Smooth muscle cell of the brain vasculature (primary cell): Measurements from ENCODE around the gene TP53.
"Not testable (repeated sequence)": the region's sequence is repeated elsewhere in the genome, so short reads cannot be mapped to it uniquely, and the experiment has no call there.

Experiments
- DNase-seq: peaks from one replicate; pipeline ENCODE4 v3.0.0-alpha.2; 2012; ENCODE audit warnings: low read depth, low spot score

Gene TP53

DNA sequence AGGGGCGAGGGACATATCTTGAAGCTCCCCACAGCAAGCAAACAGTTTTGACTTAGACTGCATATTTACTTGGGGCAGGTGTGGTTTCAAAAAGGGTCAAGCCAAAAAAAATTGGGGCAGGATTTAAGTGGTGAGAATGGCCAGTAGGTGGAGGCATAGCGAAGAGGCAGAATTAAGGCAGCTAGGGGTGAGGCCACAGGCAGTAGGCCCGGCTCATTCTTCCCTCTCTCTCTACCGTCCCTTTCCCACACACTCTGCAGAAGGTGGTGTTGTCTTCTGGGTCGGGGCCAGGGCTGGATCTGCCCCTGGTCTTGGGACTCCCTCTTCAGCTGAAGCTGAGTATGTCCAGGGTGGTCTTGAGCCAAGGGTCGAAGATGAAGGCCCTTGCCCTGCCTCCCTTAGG, 54.8 kb downstream of the TP53 start:
- DNase-seq: no peak

DNA sequence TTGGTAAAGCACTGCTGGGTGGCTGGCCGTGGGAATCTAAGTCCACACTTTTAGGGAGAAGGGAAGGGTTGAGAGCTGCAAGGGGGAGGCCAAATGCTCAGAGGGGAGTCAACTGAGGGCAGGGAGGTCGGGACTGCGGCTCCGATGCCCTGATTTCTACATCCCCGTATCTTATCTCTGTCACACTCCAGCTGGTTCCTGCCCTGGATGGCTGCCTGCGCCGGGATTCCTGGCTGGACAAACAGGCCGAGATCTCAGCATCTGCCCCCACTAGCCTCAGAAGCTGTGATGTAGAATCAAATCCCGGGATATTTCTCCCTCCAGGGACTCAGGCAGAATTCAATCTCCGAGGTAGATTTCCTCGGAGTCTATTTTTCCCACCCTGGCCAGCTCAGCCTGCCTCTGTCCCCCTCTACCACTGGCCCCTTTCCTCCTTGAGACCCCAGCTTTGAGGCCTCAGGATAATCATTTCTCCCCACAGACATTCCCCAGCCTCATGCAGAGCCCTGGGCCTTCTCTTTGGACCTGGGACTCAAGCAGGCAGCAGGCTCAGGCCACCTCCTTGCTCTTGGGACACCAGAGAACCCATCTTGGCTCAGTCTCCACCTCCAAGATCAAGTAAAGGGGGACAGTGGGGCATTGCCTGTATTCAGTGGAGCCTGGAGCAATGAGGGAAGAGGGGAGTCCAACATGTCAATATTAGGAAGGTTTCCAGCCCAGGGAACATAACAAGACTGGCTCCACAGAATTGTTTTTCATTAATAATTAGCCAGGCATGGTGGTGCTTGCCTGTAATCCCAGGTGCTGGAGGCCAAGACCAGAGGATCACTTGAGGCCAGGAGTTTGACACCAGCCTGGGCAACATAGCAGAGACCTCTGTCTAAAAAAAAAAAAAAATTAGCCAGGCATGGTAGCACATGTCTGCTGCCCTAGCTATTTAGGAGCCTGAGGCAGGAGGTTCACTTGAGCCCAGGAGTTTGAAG, 55.6 kb downstream of the TP53 start:
- DNase-seq: no peak

DNA sequence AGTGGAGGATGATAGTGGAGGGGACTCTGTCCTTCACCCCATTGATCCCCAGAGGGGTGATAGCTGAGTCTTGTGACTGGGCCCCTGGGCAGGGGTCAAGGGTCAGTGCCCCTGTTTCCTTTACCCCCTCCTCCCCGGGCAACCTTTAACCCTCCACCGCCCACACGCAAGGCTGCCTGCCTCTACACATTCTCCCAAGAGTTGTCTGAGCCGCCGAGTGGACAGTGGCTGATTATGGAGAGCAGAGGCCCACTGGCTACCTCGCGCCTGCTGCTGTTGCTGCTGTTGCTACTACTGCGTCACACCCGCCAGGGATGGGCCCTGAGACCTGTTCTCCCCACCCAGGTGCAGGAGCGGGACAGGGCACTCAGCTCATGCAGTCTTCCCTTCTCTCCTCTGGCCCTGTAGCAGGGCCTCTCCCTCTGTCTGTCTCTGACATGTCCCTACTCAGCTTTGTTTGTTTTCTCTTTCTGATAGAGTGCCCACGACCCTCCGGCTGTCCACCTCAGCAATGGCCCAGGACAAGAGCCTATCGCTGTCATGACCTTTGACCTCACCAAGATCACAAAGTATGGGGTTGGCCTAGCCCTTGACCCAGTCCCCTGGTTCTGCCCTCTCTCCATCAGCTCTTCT, 57.2 kb downstream of the TP53 start, which contains the start of gene SHBG:
SHBG (plus strand) TSS at position 197 of the 633 bp plus-strand sequence; CDS start at position 235, 38 bp downstream.
- DNase-seq: no peak

GRCh38 chr17:7627250-7628121, 59.8 kb downstream of the TP53 start, which contains the start of gene SAT2:
TSS of gene SAT2 (minus strand) at chr17:7627821. CDS start at chr17:7627635, 186 bp downstream.
- DNase-seq: peak; percentile 91

DNA sequence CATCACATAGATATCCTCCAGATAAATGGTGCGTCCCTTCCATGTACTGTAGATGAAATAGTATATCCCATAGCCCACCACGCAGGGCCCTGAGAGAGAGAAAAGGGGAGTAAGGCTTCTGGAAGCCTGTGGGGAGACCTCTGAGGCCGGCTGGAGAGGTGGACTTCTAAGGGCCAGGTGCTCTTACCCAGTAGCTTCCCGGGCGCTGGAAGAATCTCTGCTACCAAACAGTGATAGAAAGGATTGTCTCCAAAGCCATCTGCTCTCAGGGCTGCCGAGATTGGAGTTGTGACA, 60.4 kb downstream of the TP53 start:
- DNase-seq: no peak

GRCh38 chr17:7626307-7626706, 61.0 kb downstream of the TP53 start:
- no peak for DNase-seq

DNA sequence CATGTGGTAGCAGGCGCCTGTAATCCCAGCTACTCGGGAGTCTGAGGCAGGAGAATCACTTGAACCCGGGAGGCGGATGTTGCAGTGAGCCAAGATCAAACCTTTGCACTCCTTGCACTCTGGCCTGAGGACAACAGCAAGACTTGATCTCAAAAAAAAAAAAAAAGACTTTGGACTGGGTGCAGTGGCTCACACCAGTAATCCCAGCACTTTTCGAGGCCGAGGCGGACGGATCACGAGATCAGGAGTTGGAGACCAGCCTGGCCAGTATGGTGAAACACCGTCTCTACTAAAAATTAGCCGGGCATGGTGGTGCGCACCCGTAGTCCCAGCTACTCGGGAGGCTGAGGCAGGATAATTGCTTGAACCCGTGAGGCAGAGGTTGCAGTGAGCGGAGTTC, 61.5 kb downstream of the TP53 start:
- not testable (repeated sequence) for DNase-seq

- no peak for DNase-seq
Measured at GRCh38 chr17:7623661-7624060, 63.6 kb downstream of the TP53 start.

DNA sequence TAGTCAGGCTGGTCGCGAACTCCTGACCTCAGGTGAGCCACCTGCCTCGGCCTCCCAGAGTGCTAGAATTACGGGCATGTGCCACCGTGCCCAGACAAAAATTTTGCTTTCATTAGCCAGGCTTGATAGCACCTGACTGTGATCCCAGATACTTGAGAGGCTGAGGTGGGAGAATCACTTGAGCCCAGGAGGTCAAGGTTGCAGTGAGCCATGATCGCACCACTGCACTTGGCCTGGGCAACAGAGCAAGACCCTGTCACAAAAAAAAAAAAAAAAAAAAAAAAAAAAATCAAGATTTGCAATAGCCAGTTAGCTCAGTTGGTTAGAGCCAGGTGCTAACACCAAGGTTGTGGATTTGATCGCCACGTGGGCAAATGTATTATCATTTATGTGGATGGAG, 66.5 kb downstream of the TP53 start:
- no peak for DNase-seq

GRCh38 chr17:7618608-7619007, 68.7 kb downstream of the TP53 start:
- DNase-seq: no peak
